A549 (cell line): ENCODE results near the gene CCSER1. TPM values are rescaled to one million over a fixed set of nuclear protein-coding genes. Genes with fewer than 3 reads are reported as not detected.

ENCODE experiments used
- ATAC-seq, 2 experiments: fragments of 200-7000 bp in 1 of 2; fragments of >200 bp in 1 of 2; cut with Nextera tagmentation in 1 of 2; cut with Tn5 transposase in 1 of 2; 3 replicates each; pipeline versions ENCODE4 v1.8.0 to v1.9.1; 2018 to 2020; ENCODE audit warnings: mild to moderate bottlenecking in 1 of 2, moderate library complexity in 1 of 2
- CTCF ChIA-PET: fragments of 300-600 bp; sonication (Branson Sonifier 250); formaldehyde crosslinking; extraction: SDS; loops from one replicate; lab custom pipeline; 2021; ENCODE audit warnings: antibody characterized with exemption, inconsistent platforms; lab: Yijun Ruan, JAX
- POLR2A ChIA-PET: fragments of 350-600 bp; formaldehyde crosslinking; extraction: SDS; loops from one replicate; lab custom pipeline; 2021; ENCODE audit warnings: antibody characterized with exemption, inconsistent platforms; lab: Yijun Ruan, JAX
- DNase-seq, 2 experiments: peaks; one replicate each; pipeline versions ENCODE4 v3.0.0 to v3.0.0-alpha.2; 2011 to 2016; ENCODE audit warnings: low read depth in 1 of 2, low spot score in 1 of 2
- FAIRE-seq: peaks from 2 replicates; lab custom pipeline; 2011; peaks lifted over from hg19 to GRCh38; lab: Jason Lieb, UNC
- H3K27ac ChIP-seq, 2 experiments: fragments of >200 bp; sonication (Bioruptor Twin); formaldehyde crosslinking; 3 replicates each; pipeline ENCODE4 v1.5.1; 2016 to 2017
- H3K4me1 ChIP-seq: fragments of >200 bp; sonication (Bioruptor Twin); formaldehyde crosslinking; 3 replicates; pipeline ENCODE4 v1.6.1; 2016
- H3K4me2 ChIP-seq: fragments of >200 bp; sonication (Bioruptor Twin); formaldehyde crosslinking; 3 replicates; pipeline ENCODE4 v1.6.1; 2016
- H3K4me3 ChIP-seq: fragments of >200 bp; sonication (Bioruptor Twin); formaldehyde crosslinking; 3 replicates; pipeline ENCODE4 v1.5.1; 2016
- H3K9me3 ChIP-seq: fragments of >200 bp; sonication (Bioruptor Twin); formaldehyde crosslinking; 3 replicates; pipeline ENCODE4 v1.6.1; 2016
- CBX2 ChIP-seq: fragments of 200-600 bp; sonication (generic); IDR thresholded peaks from 2 replicates; pipeline ENCODE4 v1.6.1; 2016; ENCODE audit warnings: low read depth, mild to moderate bottlenecking, borderline replicate concordance
- CHD2 ChIP-seq: fragments of 150-350 bp; IDR thresholded peaks from 2 replicates; pipeline ENCODE4 v1.6.1; 2014; ENCODE audit warnings: low read length; ENCODE audit not compliant: partially characterized antibody
- EHF ChIP-seq: fragments of 250-450 bp; sonication (Bioruptor Pico); IDR thresholded peaks from 2 replicates; pipeline ENCODE4 v1.5.0; 2020; ENCODE audit warnings: mild to moderate bottlenecking
- EHMT2 ChIP-seq: fragments of 200-600 bp; sonication (generic); IDR thresholded peaks from 2 replicates; pipeline ENCODE4 v1.6.1; 2016; ENCODE audit warnings: antibody characterized with exemption, low read depth, mild to moderate bottlenecking, moderate library complexity
- EP300 ChIP-seq, 2 experiments: fragments of >200 bp; sonication (Bioruptor Twin); formaldehyde crosslinking; IDR thresholded peaks; 2 replicates in 1 of 2; 3 replicates in 1 of 2; pipeline ENCODE4 v1.6.1; 2016 to 2017
- FOSL2 ChIP-seq, 2 experiments: fragments of 450-650 bp in 1 of 2; fragments of >200 bp in 1 of 2; sonication (Bioruptor Twin) in 1 of 2; formaldehyde crosslinking; IDR thresholded peaks; 2 replicates each; pipeline versions ENCODE4 v1.5.0 to v1.6.1; 2016 to 2020; ENCODE audit warnings: mild to moderate bottlenecking in 1 of 2, moderate library complexity in 1 of 2
- HDAC2 ChIP-seq: fragments of 200-600 bp; sonication (generic); IDR thresholded peaks from 2 replicates; pipeline ENCODE4 v1.6.1; 2016
- HOXB13 ChIP-seq: fragments of 250-450 bp; sonication (Bioruptor Pico); IDR thresholded peaks from 2 replicates; pipeline ENCODE4 v1.5.0; 2020; ENCODE audit warnings: low read depth, mild to moderate bottlenecking, moderate library complexity
- JUN ChIP-seq, 2 experiments: fragments of >200 bp; sonication (Bioruptor Twin); formaldehyde crosslinking; IDR thresholded peaks; 2 replicates in 1 of 2; 3 replicates in 1 of 2; pipeline ENCODE4 v1.6.1; 2016 to 2017
- MAZ ChIP-seq: fragments of 150-350 bp; IDR thresholded peaks from 2 replicates; pipeline ENCODE4 v1.6.1; 2014; ENCODE audit warnings: antibody characterized with exemption, low read depth, low read length, borderline replicate concordance
- NFE2L2 ChIP-seq: fragments of 150-350 bp; conservative IDR thresholded peaks from 2 replicates; pipeline ENCODE4 v1.6.1; 2014; ENCODE audit warnings: low read length
- NPAS2 ChIP-seq: fragments of 250-450 bp; sonication (Bioruptor Pico); IDR thresholded peaks from 2 replicates; pipeline ENCODE4 v1.8.0; 2022; ENCODE audit warnings: mild to moderate bottlenecking, moderate library complexity, borderline replicate concordance
- PHF8 ChIP-seq: fragments of 200-600 bp; sonication (generic); IDR thresholded peaks from 2 replicates; pipeline ENCODE4 v1.6.1; 2016; ENCODE audit warnings: low read depth, mild to moderate bottlenecking, antibody characterized with exemption, moderate library complexity, borderline replicate concordance
- RNF2 ChIP-seq: fragments of 200-600 bp; sonication (generic); IDR thresholded peaks from 2 replicates; pipeline ENCODE4 v1.6.1; 2016; ENCODE audit warnings: low read depth, mild to moderate bottlenecking, antibody characterized with exemption, moderate library complexity, borderline replicate concordance
- ZSCAN20 ChIP-seq: fragments of 250-450 bp; sonication (Bioruptor Pico); IDR thresholded peaks from 2 replicates; pipeline ENCODE4 v1.8.0; 2022; ENCODE audit warnings: mild to moderate bottlenecking, moderate library complexity
- WGBS: methylation state at CpG from one replicate; pipeline ENCODE4 v1.1.6; 2017; ENCODE audit errors: missing lambda C conversion rate; 5-methylcytosine and 5-hydroxymethylcytosine counted together
- polyA plus RNA-seq, 4 experiments: library from polyadenylated mRNA; depleted of rRNA in 3 of 4; stranded (reverse); fragments of >200 nt; fragmentation: RNase III in 1 of 4; extraction: RNeasy Plus Mini Kit Qiagen cat#74134 plus additional on column Dnase treatment in 1 of 4; gene quantifications; 2 replicates in 3 of 4; 3 replicates in 1 of 4; pipeline ENCODE4 v1.2.3, GENCODE V29; 2011 to 2017
- TF ChIP-seq, protein P1 (sequence below): fragments of 150-350 bp; IDR thresholded peaks from 2 replicates; pipeline ENCODE4 v1.6.1; 2014; ENCODE audit warnings: low read depth, mild to moderate bottlenecking, low read length
- TF ChIP-seq, protein P2 (sequence below): fragments of 200-600 bp; sonication (generic); IDR thresholded peaks from 2 replicates; pipeline ENCODE4 v1.6.1; 2016; ENCODE audit warnings: antibody characterized with exemption, mild to moderate bottlenecking, moderate library complexity
- TF ChIP-seq, protein P3 (sequence below): fragments of >200 bp; sonication (Bioruptor Twin); formaldehyde crosslinking; IDR thresholded peaks from 3 replicates; pipeline ENCODE4 v1.6.1; 2016

Gene CCSER1
- polyA plus RNA-seq, 2 of the 4 experiments (the other 2 are of a cell fraction): 0.06 TPM; not detected in 1

DNA sequence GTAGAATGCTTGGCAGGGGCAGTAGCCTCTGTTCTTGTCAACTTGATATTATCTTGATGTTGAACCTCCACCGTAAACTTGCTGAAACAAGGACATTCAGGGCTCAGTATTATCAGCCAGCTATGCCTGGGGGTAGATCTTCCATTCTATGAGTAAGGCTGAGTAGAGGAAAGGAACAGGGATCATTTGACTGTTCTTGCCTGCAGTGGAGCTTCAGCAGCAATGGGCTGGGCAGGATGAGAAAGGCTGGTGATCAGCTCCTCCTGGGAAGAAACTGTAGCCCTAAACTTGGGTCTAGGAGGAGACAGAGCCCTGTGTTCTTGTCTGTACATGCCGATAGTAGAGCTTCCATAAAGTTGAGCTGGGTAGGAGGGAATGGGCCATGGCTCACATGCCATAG, 127.2 kb downstream of the CCSER1 start:
- ChIA-PET CTCF (no interaction called here), POLR2A (no interaction called here)
- Histone ChIP-seq H3K4me2 (no peak overlapping the region), H3K27ac (no peak overlapping the region), H3K9me3 (no peaks in the 10 kb centered on the region), H3K4me3 (no peak overlapping the region), H3K4me1 (no peaks in the 10 kb centered on the region)
- DNase-seq: no peak
- 17% methylated on average over 2 of the region's 2 CpGs for WGBS
- FAIRE-seq: no peak
- ATAC-seq: no peak
- no peak for TF ChIP-seq ZSCAN20
- TF ChIP-seq RNF2: no peak
- no peak for TF ChIP-seq HDAC2

DNA sequence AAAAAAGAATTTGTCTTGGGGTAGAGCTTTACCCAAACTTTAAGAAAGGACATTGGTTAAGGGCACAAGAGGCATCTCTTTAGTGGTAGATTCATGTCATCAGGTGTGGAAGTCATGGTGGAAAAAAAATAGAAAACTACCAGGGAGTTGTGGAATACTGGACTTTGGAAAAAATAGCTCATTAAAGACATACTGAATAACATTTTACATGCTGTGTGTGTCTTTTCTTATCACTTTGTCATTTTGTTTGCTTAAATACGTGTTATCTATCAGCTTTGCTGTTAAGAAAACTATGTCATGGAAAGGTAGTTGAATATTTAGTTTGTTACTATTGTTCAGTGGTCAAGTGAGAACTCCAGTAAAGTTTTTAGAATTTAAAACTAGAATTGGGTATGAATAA, 147.0 kb downstream of the CCSER1 start:
- TF ChIP-seq HDAC2 (no peak), NFE2L2 (no peak), EHF (CRISPR knock-in tag) (no peak), CBX2 (no peak), EP300 (IDR thresholded peaks at IDR 0.05) (no peak), HOXB13 (CRISPR knock-in tag) (no peak), FOSL2 (IDR thresholded peaks at IDR 0.05) (no peak), FOSL2 (CRISPR knock-in tag; IDR thresholded peaks at IDR 0.05) (no peak), EHMT2 (no peak), CHD2 (no peak), MAZ (no peak), PHF8 (no peak), RNF2 (no peak), NPAS2 (CRISPR knock-in tag) (no peak)
- TF ChIP-seq, protein P1, sequence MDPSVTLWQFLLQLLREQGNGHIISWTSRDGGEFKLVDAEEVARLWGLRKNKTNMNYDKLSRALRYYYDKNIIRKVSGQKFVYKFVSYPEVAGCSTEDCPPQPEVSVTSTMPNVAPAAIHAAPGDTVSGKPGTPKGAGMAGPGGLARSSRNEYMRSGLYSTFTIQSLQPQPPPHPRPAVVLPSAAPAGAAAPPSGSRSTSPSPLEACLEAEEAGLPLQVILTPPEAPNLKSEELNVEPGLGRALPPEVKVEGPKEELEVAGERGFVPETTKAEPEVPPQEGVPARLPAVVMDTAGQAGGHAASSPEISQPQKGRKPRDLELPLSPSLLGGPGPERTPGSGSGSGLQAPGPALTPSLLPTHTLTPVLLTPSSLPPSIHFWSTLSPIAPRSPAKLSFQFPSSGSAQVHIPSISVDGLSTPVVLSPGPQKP: no peak
- TF ChIP-seq, protein P2, sequence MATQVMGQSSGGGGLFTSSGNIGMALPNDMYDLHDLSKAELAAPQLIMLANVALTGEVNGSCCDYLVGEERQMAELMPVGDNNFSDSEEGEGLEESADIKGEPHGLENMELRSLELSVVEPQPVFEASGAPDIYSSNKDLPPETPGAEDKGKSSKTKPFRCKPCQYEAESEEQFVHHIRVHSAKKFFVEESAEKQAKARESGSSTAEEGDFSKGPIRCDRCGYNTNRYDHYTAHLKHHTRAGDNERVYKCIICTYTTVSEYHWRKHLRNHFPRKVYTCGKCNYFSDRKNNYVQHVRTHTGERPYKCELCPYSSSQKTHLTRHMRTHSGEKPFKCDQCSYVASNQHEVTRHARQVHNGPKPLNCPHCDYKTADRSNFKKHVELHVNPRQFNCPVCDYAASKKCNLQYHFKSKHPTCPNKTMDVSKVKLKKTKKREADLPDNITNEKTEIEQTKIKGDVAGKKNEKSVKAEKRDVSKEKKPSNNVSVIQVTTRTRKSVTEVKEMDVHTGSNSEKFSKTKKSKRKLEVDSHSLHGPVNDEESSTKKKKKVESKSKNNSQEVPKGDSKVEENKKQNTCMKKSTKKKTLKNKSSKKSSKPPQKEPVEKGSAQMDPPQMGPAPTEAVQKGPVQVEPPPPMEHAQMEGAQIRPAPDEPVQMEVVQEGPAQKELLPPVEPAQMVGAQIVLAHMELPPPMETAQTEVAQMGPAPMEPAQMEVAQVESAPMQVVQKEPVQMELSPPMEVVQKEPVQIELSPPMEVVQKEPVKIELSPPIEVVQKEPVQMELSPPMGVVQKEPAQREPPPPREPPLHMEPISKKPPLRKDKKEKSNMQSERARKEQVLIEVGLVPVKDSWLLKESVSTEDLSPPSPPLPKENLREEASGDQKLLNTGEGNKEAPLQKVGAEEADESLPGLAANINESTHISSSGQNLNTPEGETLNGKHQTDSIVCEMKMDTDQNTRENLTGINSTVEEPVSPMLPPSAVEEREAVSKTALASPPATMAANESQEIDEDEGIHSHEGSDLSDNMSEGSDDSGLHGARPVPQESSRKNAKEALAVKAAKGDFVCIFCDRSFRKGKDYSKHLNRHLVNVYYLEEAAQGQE: no peak
- TF ChIP-seq, protein P3, sequence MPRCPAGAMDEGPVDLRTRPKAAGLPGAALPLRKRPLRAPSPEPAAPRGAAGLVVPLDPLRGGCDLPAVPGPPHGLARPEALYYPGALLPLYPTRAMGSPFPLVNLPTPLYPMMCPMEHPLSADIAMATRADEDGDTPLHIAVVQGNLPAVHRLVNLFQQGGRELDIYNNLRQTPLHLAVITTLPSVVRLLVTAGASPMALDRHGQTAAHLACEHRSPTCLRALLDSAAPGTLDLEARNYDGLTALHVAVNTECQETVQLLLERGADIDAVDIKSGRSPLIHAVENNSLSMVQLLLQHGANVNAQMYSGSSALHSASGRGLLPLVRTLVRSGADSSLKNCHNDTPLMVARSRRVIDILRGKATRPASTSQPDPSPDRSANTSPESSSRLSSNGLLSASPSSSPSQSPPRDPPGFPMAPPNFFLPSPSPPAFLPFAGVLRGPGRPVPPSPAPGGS: no peak
- DNase-seq (no peak), ATAC-seq (no peak), FAIRE-seq (no peak)
- H3K4me1 ChIP-seq: no peaks in the 10 kb centered on the region
- no peak overlapping the region for H3K4me2 ChIP-seq
- ChIA-PET CTCF (interaction anchor here (0.6 kb wide), 1 partner anchor 64 kb away, joined by 4 read pairs; no protein-coding TSS in a partner anchor), POLR2A (no interaction called here)
- H3K4me3 ChIP-seq: no peak overlapping the region
- 2% methylated on average over 1 of the region's 1 CpG for WGBS
- no peak overlapping the region for H3K27ac ChIP-seq
- H3K9me3 ChIP-seq: no peaks in the 10 kb centered on the region

DNA sequence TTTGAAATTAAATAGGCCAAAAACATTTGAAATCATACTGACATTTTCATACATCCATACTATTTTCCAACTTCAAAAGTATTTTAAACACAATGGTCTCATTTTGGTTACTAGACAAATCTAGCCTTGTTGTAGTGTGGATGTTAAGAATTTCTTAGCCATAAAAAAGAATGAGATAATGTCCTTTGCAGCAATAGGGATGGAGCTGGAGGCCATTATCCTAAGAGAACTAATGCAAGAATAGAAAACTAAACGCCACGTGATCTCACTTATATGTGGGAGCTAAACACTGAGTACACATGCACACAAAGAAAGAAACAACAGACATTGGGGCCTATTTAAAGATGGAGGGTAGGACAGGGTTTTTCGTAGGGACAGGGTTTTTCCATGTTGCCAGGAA, 153.8 kb downstream of the CCSER1 start:
- H3K4me3 ChIP-seq: no peak overlapping the region
- ChIA-PET CTCF (no interaction called here), POLR2A (no interaction called here)
- no peak overlapping the region for H3K4me2 ChIP-seq
- no peaks in the 10 kb centered on the region for H3K4me1 ChIP-seq
- no peaks in the 10 kb centered on the region for H3K9me3 ChIP-seq
- ATAC-seq (no peak), FAIRE-seq (no peak), DNase-seq (no peak)
- no peak for TF ChIP-seq JUN (IDR thresholded peaks at IDR 0.05)
- no peak for TF ChIP-seq CHD2
- no peak for TF ChIP-seq PHF8
- no peak for TF ChIP-seq NFE2L2
- 16% methylated on average over 3 of the region's 3 CpGs for WGBS
- no peak overlapping the region for H3K27ac ChIP-seq
